H9 (cell line): Measurements from ENCODE around the gene GORAB. TPM values are rescaled to one million over a fixed set of nuclear protein-coding genes. Genes with fewer than 3 reads are reported as not detected.

Source experiments
- DNase-seq: peaks from one replicate; pipeline ENCODE4 v3.0.0-alpha.2; 2017
- H2AFZ ChIP-seq: one replicate; pipeline ENCODE4 v1.6.1; 2013; ENCODE audit warnings: mild to moderate bottlenecking, low read length, control low read depth, moderate library complexity
- H2AK5ac ChIP-seq: 2 replicates; pipeline ENCODE4 v1.6.1; 2013; ENCODE audit warnings: low read length, control low read depth, mixed read lengths; ENCODE audit not compliant: insufficient read length
- H2BK120ac ChIP-seq: one replicate; pipeline ENCODE4 v1.6.1; 2013; ENCODE audit warnings: low read depth, mild to moderate bottlenecking, low read length, control low read depth, inconsistent platforms; ENCODE audit not compliant: poor library complexity, severe bottlenecking
- H2BK12ac ChIP-seq: 2 replicates; pipeline ENCODE4 v1.6.1; 2013; ENCODE audit warnings: low read length, control low read depth, mixed read lengths, low read depth; ENCODE audit not compliant: insufficient read length
- H2BK15ac ChIP-seq: 2 replicates; pipeline ENCODE4 v1.6.1; 2013; ENCODE audit warnings: low read depth, low read length, control low read depth
- H2BK20ac ChIP-seq: one replicate; pipeline ENCODE4 v1.6.1; 2013; ENCODE audit warnings: low read depth, mild to moderate bottlenecking, low read length, control low read depth, inconsistent platforms; ENCODE audit not compliant: poor library complexity, severe bottlenecking
- H2BK5ac ChIP-seq: 2 replicates; pipeline ENCODE4 v1.6.1; 2013; ENCODE audit warnings: low read length, control low read depth, mixed read lengths; ENCODE audit not compliant: insufficient read length
- H3K14ac ChIP-seq: 2 replicates; pipeline ENCODE4 v1.6.1; 2013; ENCODE audit warnings: low read length, control low read depth; ENCODE audit not compliant: insufficient read depth
- H3K18ac ChIP-seq: 2 replicates; pipeline ENCODE4 v1.6.1; 2013; ENCODE audit warnings: low read depth, mild to moderate bottlenecking, mixed read lengths, low read length, control low read depth; ENCODE audit not compliant: insufficient read length
- H3K23ac ChIP-seq: 2 replicates; pipeline ENCODE4 v1.6.1; 2013; ENCODE audit warnings: low read length, control low read depth, mixed read lengths, low read depth; ENCODE audit not compliant: insufficient read length
- H3K23me2 ChIP-seq: 2 replicates; pipeline ENCODE4 v1.6.1; 2013; ENCODE audit warnings: low read depth, mild to moderate bottlenecking, mixed read lengths, low read length, control low read depth; ENCODE audit not compliant: insufficient read length, poor library complexity, severe bottlenecking
- H3K27ac ChIP-seq: 2 replicates; pipeline ENCODE4 v1.5.1; 2013; ENCODE audit warnings: low read length, control low read depth, mixed read lengths, low read depth; ENCODE audit not compliant: insufficient read length
- H3K27me3 ChIP-seq: 2 replicates; pipeline ENCODE4 v1.6.1; 2013; ENCODE audit warnings: low read length, control low read depth, inconsistent platforms; ENCODE audit not compliant: insufficient read depth
- H3K4ac ChIP-seq: 2 replicates; pipeline ENCODE4 v1.6.1; 2013; ENCODE audit warnings: low read depth, mild to moderate bottlenecking, control low read depth, inconsistent platforms, low read length, moderate library complexity
- H3K4me1 ChIP-seq: 2 replicates; pipeline ENCODE4 v1.6.1; 2013; ENCODE audit warnings: low read length, control low read depth, inconsistent platforms; ENCODE audit not compliant: insufficient read depth
- H3K4me2 ChIP-seq: 2 replicates; pipeline ENCODE4 v1.6.1; 2013; ENCODE audit warnings: low read length, control low read depth, mixed read lengths; ENCODE audit not compliant: insufficient read length, insufficient read depth
- H3K56ac ChIP-seq: 2 replicates; pipeline ENCODE4 v1.6.1; 2013; ENCODE audit warnings: low read depth, mild to moderate bottlenecking, mixed read lengths, low read length, control low read depth; ENCODE audit not compliant: insufficient read length
- H3K79me1 ChIP-seq: 2 replicates; pipeline ENCODE4 v1.6.1; 2013; ENCODE audit warnings: low read depth, mild to moderate bottlenecking, moderate library complexity, low read length, control low read depth, inconsistent platforms; ENCODE audit not compliant: insufficient read depth, poor library complexity, severe bottlenecking
- H3K79me2 ChIP-seq: 2 replicates; pipeline ENCODE4 v1.6.1; 2013; ENCODE audit warnings: low read length, control low read depth, inconsistent platforms; ENCODE audit not compliant: insufficient read depth
- H3K9ac ChIP-seq: 2 replicates; pipeline ENCODE4 v1.6.1; 2013; ENCODE audit warnings: low read length, control low read depth, mixed read lengths; ENCODE audit not compliant: insufficient read length; ENCODE audit errors: extremely low read depth
- H3K9me3 ChIP-seq: one replicate; pipeline ENCODE4 v1.6.1; 2013; ENCODE audit warnings: low read depth, low read length, inconsistent platforms; ENCODE audit not compliant: control insufficient read depth
- H3T11ph ChIP-seq: one replicate; pipeline ENCODE4 v1.6.1; 2013; ENCODE audit warnings: mild to moderate bottlenecking, low read length, control low read depth, inconsistent platforms
- H4K20me1 ChIP-seq: one replicate; pipeline ENCODE4 v1.6.1; 2013; ENCODE audit not compliant: control insufficient read depth, insufficient read length, insufficient read depth
- H4K5ac ChIP-seq: 2 replicates; pipeline ENCODE4 v1.6.1; 2013; ENCODE audit warnings: low read depth, mild to moderate bottlenecking, mixed read lengths, low read length, control low read depth; ENCODE audit not compliant: insufficient read length
- H4K8ac ChIP-seq: replicated peaks from 2 replicates; pipeline ENCODE4 v1.6.1; 2013; ENCODE audit warnings: low read length, control low read depth, mixed read lengths, low read depth; ENCODE audit not compliant: insufficient read length
- H4K91ac ChIP-seq: 2 replicates; pipeline ENCODE4 v1.6.1; 2013; ENCODE audit warnings: low read depth, mild to moderate bottlenecking, moderate library complexity, mixed read lengths, low read length, control low read depth; ENCODE audit not compliant: insufficient read length
- H3K27ac Mint-ChIP-seq, 3 experiments: 2 replicates in 2 of 3; 3 replicates in 1 of 3; pipeline ENCODE4 v1.8.0; 2020 to 2021; ENCODE audit warnings: mixed read lengths in 3 of 3, mild to moderate bottlenecking in 1 of 3, moderate library complexity in 1 of 3
- H3K27me3 Mint-ChIP-seq: 2 replicates; pipeline ENCODE4 v1.8.0; 2021; ENCODE audit warnings: low read depth, mild to moderate bottlenecking, moderate library complexity, mixed read lengths
- H3K36me3 Mint-ChIP-seq, 3 experiments: 2 replicates in 2 of 3; 3 replicates in 1 of 3; pipeline ENCODE4 v1.8.0; 2020 to 2021; ENCODE audit warnings: low read depth in 3 of 3, mixed read lengths in 3 of 3; ENCODE audit not compliant: insufficient read depth in 1 of 3
- H3K4me1 Mint-ChIP-seq, 2 experiments: 2 replicates each; pipeline ENCODE4 v1.8.0; 2020; ENCODE audit warnings: mixed read lengths in 2 of 2
- H3K4me3 Mint-ChIP-seq, 2 experiments: 2 replicates in 1 of 2; 3 replicates in 1 of 2; pipeline ENCODE4 v1.8.0; 2020 to 2021; ENCODE audit warnings: mild to moderate bottlenecking in 2 of 2, mixed read lengths in 2 of 2, moderate library complexity in 1 of 2
- H3K9me3 Mint-ChIP-seq, 2 experiments: 2 replicates in 1 of 2; 3 replicates in 1 of 2; pipeline ENCODE4 v1.8.0; 2020; ENCODE audit warnings: mild to moderate bottlenecking in 2 of 2, mixed read lengths in 2 of 2, moderate library complexity in 1 of 2
- WGBS: extraction: QIAGEN DNeasy Blood & Tissue Kit; methylation state at CpG from one replicate; pipeline ENCODE4 v1.1.7; 2013; ENCODE audit warnings: missing lambda C conversion rate, low lambda C conversion rate, mixed read lengths; ENCODE audit not compliant: insufficient read length; ENCODE audit errors: extremely low coverage; 5-methylcytosine and 5-hydroxymethylcytosine counted together
- total RNA-seq: library from RNA; stranded (reverse); gene quantifications from 2 replicates; pipeline ENCODE4 v1.2.1, GENCODE V29; 2021
- TF ChIP-seq, protein P1 (sequence below): fragments of 200-600 bp; sonication (generic); conservative IDR thresholded peaks from 3 replicates; pipeline ENCODE4 v1.8.0; 2021; ENCODE audit warnings: antibody characterized with exemption, mild to moderate bottlenecking

Gene GORAB
- total RNA-seq, 1 experiment from 2014 or later, result 17.8 TPM

- peaks cover 14 to 16% of the 10 kb centered on the region in 2 experiments for H3K4me1 Mint-ChIP-seq
- H3K79me1 ChIP-seq, result no peaks in the 10 kb centered on the region
- no peaks in the 10 kb centered on the region for H3K9me3 ChIP-seq
- no peak overlapping the region for H4K8ac ChIP-seq
- TF ChIP-seq, protein P1, sequence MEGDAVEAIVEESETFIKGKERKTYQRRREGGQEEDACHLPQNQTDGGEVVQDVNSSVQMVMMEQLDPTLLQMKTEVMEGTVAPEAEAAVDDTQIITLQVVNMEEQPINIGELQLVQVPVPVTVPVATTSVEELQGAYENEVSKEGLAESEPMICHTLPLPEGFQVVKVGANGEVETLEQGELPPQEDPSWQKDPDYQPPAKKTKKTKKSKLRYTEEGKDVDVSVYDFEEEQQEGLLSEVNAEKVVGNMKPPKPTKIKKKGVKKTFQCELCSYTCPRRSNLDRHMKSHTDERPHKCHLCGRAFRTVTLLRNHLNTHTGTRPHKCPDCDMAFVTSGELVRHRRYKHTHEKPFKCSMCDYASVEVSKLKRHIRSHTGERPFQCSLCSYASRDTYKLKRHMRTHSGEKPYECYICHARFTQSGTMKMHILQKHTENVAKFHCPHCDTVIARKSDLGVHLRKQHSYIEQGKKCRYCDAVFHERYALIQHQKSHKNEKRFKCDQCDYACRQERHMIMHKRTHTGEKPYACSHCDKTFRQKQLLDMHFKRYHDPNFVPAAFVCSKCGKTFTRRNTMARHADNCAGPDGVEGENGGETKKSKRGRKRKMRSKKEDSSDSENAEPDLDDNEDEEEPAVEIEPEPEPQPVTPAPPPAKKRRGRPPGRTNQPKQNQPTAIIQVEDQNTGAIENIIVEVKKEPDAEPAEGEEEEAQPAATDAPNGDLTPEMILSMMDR, result no peak
- H2AFZ ChIP-seq, result no peak overlapping the region
- H3K9ac ChIP-seq, result no peak overlapping the region
- peaks cover 74% of the 10 kb centered on the region for H3K27me3 Mint-ChIP-seq
- H3K9me3 Mint-ChIP-seq, result no peaks in the 10 kb centered on the region; a peak in 1 of 5 replicates
- H3K23me2 ChIP-seq, result no peaks in the 10 kb centered on the region
- H3K27ac Mint-ChIP-seq, result no peak overlapping the region
- H2BK20ac ChIP-seq, result no peak overlapping the region
- H4K91ac ChIP-seq, result no peak overlapping the region
- no peaks in the 10 kb centered on the region for H3K79me2 ChIP-seq
- H2AK5ac ChIP-seq, result no peak overlapping the region
- no peak for DNase-seq
- no peak overlapping the region for H2BK120ac ChIP-seq
- no peak overlapping the region for H2BK15ac ChIP-seq
- no CpG with 5 or more reads among the region's 4 CpGs for WGBS
- peaks cover 6% of the 10 kb centered on the region; the same call in 1 of the 2 replicates for H3K27me3 ChIP-seq
- H3K56ac ChIP-seq, result no peak overlapping the region
- no peak overlapping the region for H3K14ac ChIP-seq
- no peaks in the 10 kb centered on the region for H4K20me1 ChIP-seq
- H3K27ac ChIP-seq, result no peak overlapping the region
- H3K23ac ChIP-seq, result no peak overlapping the region
- H3K36me3 Mint-ChIP-seq, result no peaks in the 10 kb centered on the region
- no peak overlapping the region for H3K4ac ChIP-seq
- no peak overlapping the region for H3K4me3 Mint-ChIP-seq
- H3K4me1 ChIP-seq, result peaks cover 2% of the 10 kb centered on the region; the same call in 1 of the 2 replicates
- no peak overlapping the region for H3K18ac ChIP-seq
- no peak overlapping the region for H3T11ph ChIP-seq
- H3K4me2 ChIP-seq, result no peak overlapping the region
- no peak overlapping the region for H2BK12ac ChIP-seq
- no peak overlapping the region for H4K5ac ChIP-seq
- H2BK5ac ChIP-seq, result no peak overlapping the region
Measured at GRCh38 chr1:170587253-170587593, 55.3 kb downstream of the GORAB start.
